GM21526 (cell line): ENCODE measurements around the gene MAGI2.

ENCODE experiments used
- ATAC-seq: cut with Tn5 transposase; IDR thresholded peaks from one replicate; pipeline ENCODE4 v1.9.1; 2021; ENCODE audit warnings: moderate library complexity; ENCODE audit not compliant: unreplicated experiment, low FRiP score

Gene MAGI2

GRCh38 chr7:78406531-78406930 lies 1046.9 kb downstream of the MAGI2 start:
- no peak for ATAC-seq

GRCh38 chr7:78402096-78402495 lies 1051.4 kb downstream of the MAGI2 start:
- ATAC-seq, result no peak

GRCh38 chr7:78400038-78400437 lies 1053.4 kb downstream of the MAGI2 start:
- no peak for ATAC-seq

- ATAC-seq, result no peak
These were observed 1054.3 kb downstream of the MAGI2 start for GRCh38 chr7:78399033-78399769.

GRCh38 chr7:78398576-78398975 lies 1054.9 kb downstream of the MAGI2 start:
- no peak for ATAC-seq

GRCh38 chr7:78398081-78398480 lies 1055.4 kb downstream of the MAGI2 start:
- ATAC-seq, result no peak

GRCh38 chr7:78396210-78396609 lies 1057.3 kb downstream of the MAGI2 start:
- no peak for ATAC-seq

GRCh38 chr7:78395298-78396036 lies 1058.0 kb downstream of the MAGI2 start:
- no peak for ATAC-seq

GRCh38 chr7:78389022-78389421 lies 1064.4 kb downstream of the MAGI2 start:
- ATAC-seq, result no peak

GRCh38 chr7:78386520-78386919 lies 1066.9 kb downstream of the MAGI2 start:
- no peak for ATAC-seq

GRCh38 chr7:78383096-78383880 lies 1070.2 kb downstream of the MAGI2 start:
- ATAC-seq, result no peak

- ATAC-seq, result no peak
These were observed 1074.3 kb downstream of the MAGI2 start for GRCh38 chr7:78379148-78379547.

GRCh38 chr7:78377532-78377931 lies 1075.9 kb downstream of the MAGI2 start:
- ATAC-seq, result no peak

GRCh38 chr7:78370936-78371335 lies 1082.5 kb downstream of the MAGI2 start:
- no peak for ATAC-seq

GRCh38 chr7:78368771-78369170 lies 1084.7 kb downstream of the MAGI2 start:
- no peak for ATAC-seq

- no peak for ATAC-seq
These were observed 1086.1 kb downstream of the MAGI2 start for GRCh38 chr7:78367280-78367773.

- ATAC-seq, result no peak
These were observed 1089.6 kb downstream of the MAGI2 start for GRCh38 chr7:78363866-78364265.

- ATAC-seq, result no peak
These were observed 1093.6 kb downstream of the MAGI2 start for GRCh38 chr7:78359836-78360235.

- no peak for ATAC-seq
These were observed 1095.8 kb downstream of the MAGI2 start for GRCh38 chr7:78357709-78358108.

- no peak for ATAC-seq
These were observed 1097.6 kb downstream of the MAGI2 start for GRCh38 chr7:78355834-78356233.

GRCh38 chr7:78350926-78351325 lies 1102.5 kb downstream of the MAGI2 start:
- ATAC-seq, result no peak
